Measurements from ENCODE around the gene CHCHD3. TPM values are rescaled to one million over a fixed set of nuclear protein-coding genes. Genes with fewer than 3 reads are reported as not detected.

The CHCHD3 gene
- total RNA-seq, 1 experiment from 2014 or later: 114 TPM

GRCh38 chr7:133059263-133059662 lies 22.6 kb downstream of the CHCHD3 start:
- ATAC-seq (no peak), DNase-seq (ENCODE audit: low spot score) (no peak)
- TF ChIP-seq OVOL2 (CRISPR knock-in tag; IDR thresholded peaks at IDR 0.05; ENCODE audit: borderline replicate concordance): no peak
- no peak for TF ChIP-seq ATF6 (CRISPR knock-in tag; IDR thresholded peaks at IDR 0.05)
- TF ChIP-seq ARID4B (CRISPR knock-in tag; IDR thresholded peaks at IDR 0.05; ENCODE audit: borderline replicate concordance): no peak
- TF ChIP-seq ZNF219 (CRISPR knock-in tag; IDR thresholded peaks at IDR 0.05; ENCODE audit: borderline replicate concordance): no peak
- TF ChIP-seq USF1 (CRISPR knock-in tag; IDR thresholded peaks at IDR 0.05): no peak
- no peak for TF ChIP-seq ZMAT4 (CRISPR knock-in tag; IDR thresholded peaks at IDR 0.05)
- TF ChIP-seq NFE2L1 (CRISPR knock-in tag; IDR thresholded peaks at IDR 0.05): no peak
- no peak for TF ChIP-seq PRDM15 (CRISPR knock-in tag; IDR thresholded peaks at IDR 0.05)
- TF ChIP-seq EMX1 (CRISPR knock-in tag; IDR thresholded peaks at IDR 0.05): no peak
- TF ChIP-seq RELA (CRISPR knock-in tag; IDR thresholded peaks at IDR 0.05; ENCODE audit: borderline replicate concordance): no peak
- TF ChIP-seq ZNF121 (CRISPR knock-in tag; IDR thresholded peaks at IDR 0.05): no peak
- TF ChIP-seq SMAD4 (CRISPR knock-in tag; IDR thresholded peaks at IDR 0.05): no peak
- no peak for TF ChIP-seq AFF4 (CRISPR knock-in tag; IDR thresholded peaks at IDR 0.05; ENCODE audit: borderline replicate concordance)
- TF ChIP-seq ELF4 (CRISPR knock-in tag; IDR thresholded peaks at IDR 0.05; ENCODE audit: low read depth): no peak
- no peak for TF ChIP-seq FOXP1 (CRISPR knock-in tag; IDR thresholded peaks at IDR 0.05; ENCODE audit: borderline replicate concordance)
- no peak overlapping the region for H3K4me3 Mint-ChIP-seq
- H3K27me3 Mint-ChIP-seq (ENCODE audit: low read depth): no peaks in the 10 kb centered on the region
- ChIA-PET CTCF (interaction anchor here (2.1 kb wide), 1 partner anchor 9 kb away, joined by 6 read pairs; no protein-coding TSS in a partner anchor), POLR2A (no interaction called here)
- no peaks in the 10 kb centered on the region for H3K36me3 Mint-ChIP-seq
- no peaks in the 10 kb centered on the region for H3K9me3 Mint-ChIP-seq
- H3K27ac Mint-ChIP-seq: no peak overlapping the region
- peaks cover 28% of the 10 kb centered on the region for H3K4me1 Mint-ChIP-seq

Measured in WTC11 (cell line).